HT1080 (cell line): ENCODE measurements around the gene SHISAL1. TPM values are rescaled to one million over a fixed set of nuclear protein-coding genes. Genes with fewer than 3 reads are reported as not detected.
"Not testable (repeated sequence)": the region's sequence is repeated elsewhere in the genome, so short reads cannot be mapped to it uniquely, and the experiment has no call there.

ENCODE experiments used
- DNase-seq: peaks from one replicate; pipeline ENCODE4 v3.0.0-alpha.2; 2015; ENCODE audit warnings: low read depth
- total RNA-seq: library from RNA; depleted of rRNA; stranded (reverse); fragments of >200 nt; shearing (Covaris generic); gene quantifications from 2 replicates; pipeline ENCODE4 v1.2.3, GENCODE V29; 2014

SHISAL1 gene
- total RNA-seq, 1 experiment from 2014 or later = 2.1 TPM

- DNase-seq = no peak
Measured at GRCh38 chr22:44261164-44261860, 51.4 kb downstream of the SHISAL1 start.

DNA sequence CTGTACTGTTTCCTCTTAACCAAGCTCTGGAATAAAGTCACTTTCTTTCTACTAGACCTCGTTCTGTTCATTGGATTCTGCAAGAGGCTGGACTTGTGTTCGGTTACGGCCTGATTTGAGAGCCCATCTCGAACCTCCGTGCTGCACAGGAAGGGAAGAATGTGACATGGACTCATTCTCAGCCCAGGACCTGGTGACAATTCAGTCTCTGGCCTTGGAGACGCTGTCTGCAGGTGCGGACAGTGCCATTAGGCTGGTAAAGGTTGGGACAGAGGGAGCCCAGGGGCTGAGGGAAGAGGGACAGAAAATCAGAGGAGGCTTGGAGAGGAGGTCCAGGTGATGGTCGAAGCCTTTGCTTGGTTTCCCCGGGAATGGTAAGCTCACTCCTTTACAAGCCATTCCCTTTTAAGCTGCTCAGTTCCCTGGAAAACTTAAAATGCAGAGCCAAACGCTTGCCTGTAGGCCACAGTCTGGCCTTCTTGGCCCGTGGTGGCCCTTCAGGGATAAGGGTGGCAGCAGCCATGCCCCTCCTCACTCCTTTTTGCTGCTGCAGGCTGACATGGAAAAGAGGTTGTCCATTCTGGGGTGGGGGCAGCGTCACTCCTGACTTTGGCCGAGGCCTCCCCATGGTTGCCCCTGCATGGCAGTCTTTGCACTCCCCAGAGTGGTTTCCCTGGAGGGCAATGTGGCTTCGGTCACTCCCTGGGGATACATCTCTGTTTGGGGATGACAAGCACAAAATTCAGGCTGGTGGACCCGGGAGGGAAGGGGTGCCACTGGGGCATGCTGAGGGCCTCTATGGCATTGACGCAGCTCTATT is 52.3 kb downstream of the SHISAL1 start:
- no peak for DNase-seq

DNA sequence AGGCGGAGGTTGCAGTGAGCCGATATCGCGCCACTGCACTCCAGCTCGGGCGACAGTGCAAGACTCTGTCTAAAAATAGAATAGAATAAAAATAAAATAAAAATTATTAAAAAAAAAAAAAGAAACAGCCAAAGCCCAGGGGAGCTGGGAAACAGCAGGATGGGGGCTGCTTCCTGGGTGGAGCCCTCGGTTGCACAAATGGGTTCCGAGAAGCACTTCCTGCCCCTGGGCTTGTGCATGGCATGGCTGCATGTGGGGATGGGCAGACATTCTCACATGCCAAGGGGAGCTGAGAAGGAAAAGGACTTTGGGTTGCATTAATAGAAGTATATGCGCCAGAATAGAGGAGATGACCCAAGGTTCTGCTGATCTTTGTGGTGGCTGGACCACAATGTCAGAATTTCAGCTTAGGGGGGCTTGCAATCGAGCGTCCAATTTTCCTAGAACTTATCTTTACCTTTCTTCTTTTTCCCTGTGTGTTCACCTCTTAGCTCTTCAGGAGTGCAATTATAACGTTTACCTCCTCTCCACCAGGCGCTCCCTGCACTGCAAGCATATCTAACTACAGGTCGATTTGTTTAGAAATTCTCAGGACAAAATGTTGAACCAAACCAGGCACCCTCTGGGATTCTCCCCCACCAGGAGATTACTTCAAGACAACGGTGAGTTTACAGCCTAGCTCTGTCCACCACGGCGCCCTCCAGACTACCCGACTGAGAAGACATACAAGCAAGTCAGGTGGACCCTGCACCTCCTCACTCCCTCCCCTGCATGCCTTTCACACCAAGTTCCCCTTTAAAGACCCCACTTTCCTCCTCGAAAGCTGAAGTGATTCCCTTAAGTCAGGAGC is 53.2 kb downstream of the SHISAL1 start:
- DNase-seq = no peak

- no peak for DNase-seq
Measured at GRCh38 chr22:44256556-44257485, 55.9 kb downstream of the SHISAL1 start.

DNA sequence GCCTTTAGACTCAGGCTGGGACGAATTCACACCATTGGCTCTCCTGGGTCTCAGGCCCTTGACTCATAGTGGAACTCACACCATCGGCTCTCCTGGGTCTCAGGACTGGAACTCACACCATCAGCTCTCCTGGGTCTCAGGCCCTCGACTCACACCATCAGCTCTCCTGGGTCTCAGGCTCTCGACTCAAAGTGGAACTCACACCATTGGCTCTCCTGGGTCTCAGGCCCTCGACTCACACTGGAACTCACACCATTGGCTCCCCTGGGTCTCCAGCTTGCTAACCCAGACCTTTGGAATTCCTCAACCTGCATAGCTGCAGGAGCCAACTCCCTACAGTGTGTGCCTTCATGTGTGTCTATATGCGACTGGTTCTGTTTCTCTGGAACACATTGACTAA is 56.7 kb downstream of the SHISAL1 start:
- DNase-seq = no peak

- DNase-seq = no peak
Measured at GRCh38 chr22:44254811-44255210, 57.9 kb downstream of the SHISAL1 start.

DNA sequence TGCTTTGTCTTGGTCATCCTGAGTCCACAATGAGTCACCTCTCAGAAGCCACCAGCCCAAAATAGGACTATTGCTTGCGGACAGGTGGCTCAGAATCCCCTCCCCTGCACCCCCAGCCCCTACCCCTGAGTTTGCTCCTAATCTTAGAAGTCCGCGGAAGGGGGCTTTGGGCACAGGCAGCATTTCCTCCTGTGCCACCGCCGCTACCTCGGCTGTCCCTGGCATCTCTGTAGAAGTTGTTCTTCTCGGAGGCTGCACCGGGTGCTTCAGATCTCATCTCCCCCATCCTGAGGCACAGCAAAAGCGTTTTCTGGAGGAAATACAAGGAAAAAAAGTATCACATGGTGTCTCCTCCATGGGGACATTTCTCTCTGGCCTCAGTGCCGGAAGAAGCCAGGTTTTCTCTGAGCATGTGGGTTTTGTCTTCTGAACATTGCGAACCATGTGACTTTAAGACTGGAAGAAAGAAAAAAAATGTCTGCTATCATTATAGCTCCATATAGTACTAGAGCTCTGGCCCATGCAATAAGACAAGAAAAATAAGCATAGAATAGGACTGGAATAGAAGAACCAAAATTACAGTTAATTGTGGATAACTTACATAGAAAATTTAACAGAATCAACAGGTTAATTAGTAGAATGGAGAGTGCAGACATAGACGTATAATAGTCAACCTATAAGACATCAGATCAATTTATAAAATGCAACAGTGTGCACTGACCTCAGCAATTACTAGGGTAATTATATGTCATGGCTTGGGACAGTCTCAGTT is 63.2 kb downstream of the SHISAL1 start:
- DNase-seq = no peak

- DNase-seq = no peak
Measured at GRCh38 chr22:44248926-44249325, 63.8 kb downstream of the SHISAL1 start.

DNA sequence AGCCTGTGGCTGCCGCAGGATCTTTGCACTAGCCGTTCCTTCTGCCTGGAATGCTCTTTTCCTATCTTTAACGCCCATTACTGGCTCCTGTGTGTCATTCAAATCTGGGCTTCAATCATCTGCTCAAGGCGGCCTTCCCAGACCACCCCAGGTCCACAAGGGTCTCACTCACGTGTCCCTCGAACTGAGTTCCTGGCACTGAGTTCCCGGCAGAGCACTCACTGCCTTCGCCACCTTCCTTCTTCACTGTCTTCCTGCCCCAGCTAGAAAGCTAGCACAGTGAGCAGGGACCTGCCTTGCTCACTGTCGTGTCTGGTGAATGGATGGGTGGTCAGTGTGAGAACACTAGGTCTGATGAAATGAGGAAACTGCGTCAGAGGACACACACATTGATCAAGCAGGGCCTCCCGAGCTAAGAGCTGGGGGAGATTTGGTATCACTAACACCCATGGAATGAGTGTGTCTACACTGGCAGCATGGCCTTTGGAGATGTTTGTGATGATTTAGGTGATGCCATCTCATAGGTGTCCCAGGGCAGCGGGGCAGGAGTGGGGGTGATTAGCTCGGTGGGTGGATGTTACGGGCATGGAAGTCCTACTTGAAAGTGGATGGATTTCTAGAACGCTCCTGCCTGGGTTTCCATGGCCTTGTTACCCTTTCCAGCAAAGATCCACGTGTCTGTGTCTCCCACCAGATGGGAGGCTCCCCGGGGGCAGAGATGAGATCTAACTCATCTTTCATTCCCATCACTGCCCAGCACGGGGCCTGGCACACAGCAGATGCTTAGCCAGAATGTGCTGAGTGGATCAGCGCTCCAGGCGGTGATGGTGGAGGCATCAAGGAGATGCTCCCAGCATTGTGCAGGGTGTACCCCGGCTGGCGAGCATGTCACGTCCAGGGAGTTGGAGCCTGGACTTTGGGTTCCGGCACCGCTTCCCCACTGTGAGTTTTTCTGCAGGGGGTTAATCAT is 64.5 kb downstream of the SHISAL1 start:
- no peak for DNase-seq

DNA sequence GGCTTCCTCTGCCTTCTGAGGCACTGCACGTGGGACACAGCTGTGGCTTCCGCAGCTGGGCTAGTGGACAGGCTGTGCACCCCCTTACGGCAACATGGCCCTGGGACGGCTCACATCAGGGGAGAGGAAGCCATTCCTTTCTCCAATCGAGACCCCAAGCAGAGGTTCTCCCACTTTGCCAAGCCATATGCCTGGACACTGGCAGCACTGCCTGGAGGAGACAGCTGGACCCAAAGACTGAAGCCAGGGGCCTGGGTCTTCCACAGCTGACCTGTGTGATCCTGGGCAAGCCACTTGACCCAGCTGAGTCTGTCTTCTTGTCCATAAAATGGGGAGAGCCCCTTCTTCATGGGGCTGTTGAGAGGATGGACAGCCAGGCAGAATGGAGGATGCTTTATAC is 65.4 kb downstream of the SHISAL1 start:
- no peak for DNase-seq

GRCh38 chr22:44246615-44247326 is 66.0 kb downstream of the SHISAL1 start:
- no peak for DNase-seq

- DNase-seq = no peak
Measured at GRCh38 chr22:44245867-44246266, 66.9 kb downstream of the SHISAL1 start.

- DNase-seq = no peak
Measured at GRCh38 chr22:44245438-44245837, 67.3 kb downstream of the SHISAL1 start.

DNA sequence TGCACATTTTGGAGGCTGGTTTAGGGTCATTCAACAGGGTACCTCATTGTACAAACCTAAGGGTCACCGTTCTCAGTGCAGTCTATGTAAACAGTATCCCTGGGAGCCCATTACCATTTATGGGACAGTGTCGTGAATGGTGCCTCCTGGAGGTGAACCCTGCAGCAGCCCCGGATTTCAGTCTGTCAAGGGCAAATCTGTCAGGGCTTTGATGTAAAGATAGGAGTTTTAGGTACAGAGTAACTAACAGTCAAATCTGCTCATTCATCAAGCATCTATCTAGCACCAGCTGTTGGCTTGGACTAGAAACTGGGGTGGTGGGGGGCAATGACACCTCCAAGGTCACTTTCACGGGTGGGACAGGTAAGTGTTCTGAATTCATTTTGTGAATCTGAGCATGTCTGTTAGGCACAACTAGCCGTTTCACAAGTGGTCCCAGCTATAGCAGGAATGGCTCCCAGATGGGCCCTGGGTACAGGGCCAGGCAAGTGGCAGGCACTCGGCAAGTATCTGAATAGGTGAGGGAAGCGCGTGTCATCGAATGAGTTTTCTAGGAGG is 68.4 kb downstream of the SHISAL1 start:
- no peak for DNase-seq

DNA sequence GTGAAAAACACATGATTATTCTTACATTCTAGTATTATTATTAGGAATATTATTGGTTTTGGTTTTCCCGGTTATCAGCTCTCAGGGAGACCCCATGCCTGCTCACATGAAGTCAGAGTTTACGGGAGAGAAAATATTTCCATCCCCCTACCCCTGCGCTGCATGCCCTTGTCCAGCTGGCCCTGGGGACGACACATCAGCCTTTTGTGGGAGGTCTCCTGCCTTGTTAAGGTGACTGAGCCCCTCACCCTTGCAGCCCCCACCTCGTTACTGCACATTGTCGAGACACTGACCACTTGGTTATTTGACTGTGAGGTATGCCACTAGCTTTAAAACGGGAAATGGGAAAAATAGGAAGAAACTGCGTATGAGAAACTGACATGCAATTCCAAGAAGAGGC is 69.0 kb downstream of the SHISAL1 start:
- DNase-seq = no peak

DNA sequence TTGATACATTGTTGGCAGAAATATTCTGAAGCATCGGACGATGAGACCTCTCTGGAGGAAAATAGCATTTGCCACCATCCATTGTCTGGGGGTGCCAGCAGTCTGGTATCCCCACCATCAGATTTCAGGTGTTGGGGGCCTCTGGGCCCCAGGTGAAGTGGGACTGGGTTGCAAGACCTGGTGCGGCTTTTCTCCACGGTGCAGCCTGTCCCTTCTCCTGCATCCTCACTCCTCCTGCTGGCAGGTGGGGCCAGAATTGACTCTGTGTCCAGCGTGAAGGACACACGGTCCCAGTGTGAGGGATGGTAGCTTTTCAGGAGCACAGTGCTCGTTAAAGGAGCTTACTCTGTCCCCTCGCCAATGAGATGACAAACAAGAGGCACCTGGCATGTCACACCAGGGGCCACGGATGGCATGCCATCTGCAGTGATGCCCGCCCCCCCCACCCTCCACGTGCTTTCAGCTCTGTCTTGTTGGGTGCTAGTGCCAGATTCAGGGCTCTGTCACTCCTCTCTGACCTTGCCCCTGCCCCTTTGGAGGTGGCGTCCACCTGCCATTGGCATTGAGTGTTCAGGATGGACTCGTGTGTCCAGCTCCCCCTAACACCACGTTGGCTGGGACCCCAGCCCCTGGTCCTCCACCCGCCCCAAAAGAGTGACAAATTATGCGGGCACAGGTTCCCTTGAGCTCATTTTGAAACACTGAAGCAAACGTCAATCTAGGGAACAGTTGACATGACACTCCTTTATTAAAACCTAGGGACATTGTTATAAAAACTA is 69.6 kb downstream of the SHISAL1 start:
- DNase-seq = no peak

- not testable (repeated sequence) for DNase-seq
Measured at GRCh38 chr22:44241121-44241520, 71.6 kb downstream of the SHISAL1 start.
